IPS-18a (cell line): ENCODE results near the gene PLAAT1.

Experiments
- H3K27ac ChIP-seq: one replicate; pipeline ENCODE4 v1.5.1; 2013; ENCODE audit warnings: low read length
- H3K27me3 ChIP-seq: one replicate; pipeline ENCODE4 v1.6.1; 2013; ENCODE audit warnings: mild to moderate bottlenecking, low read length; ENCODE audit not compliant: control insufficient read depth, insufficient read depth
- H3K36me3 ChIP-seq: one replicate; pipeline ENCODE4 v1.6.1; 2013; ENCODE audit warnings: low read depth, low read length; ENCODE audit not compliant: control insufficient read depth
- H3K4me1 ChIP-seq: one replicate; pipeline ENCODE4 v1.6.1; 2013; ENCODE audit warnings: low read depth, low read length; ENCODE audit not compliant: control insufficient read depth
- H3K4me3 ChIP-seq: one replicate; pipeline ENCODE4 v1.5.1; 2013; ENCODE audit warnings: low read length
- H3K9ac ChIP-seq: one replicate; pipeline ENCODE4 v1.6.1; 2013; ENCODE audit warnings: mild to moderate bottlenecking, low read length, moderate library complexity
- H3K9me3 ChIP-seq: one replicate; pipeline ENCODE4 v1.6.1; 2013; ENCODE audit warnings: low read depth, low read length; ENCODE audit not compliant: control insufficient read depth

Gene PLAAT1

GRCh38 chr3:193261970-193262369, 20.9 kb downstream of the PLAAT1 start:
- Histone ChIP-seq H3K27me3 (no peaks in the 10 kb centered on the region), H3K36me3 (no peaks in the 10 kb centered on the region), H3K4me1 (no peaks in the 10 kb centered on the region), H3K27ac (no peak overlapping the region), H3K9me3 (no peaks in the 10 kb centered on the region), H3K4me3 (no peak overlapping the region), H3K9ac (no peak overlapping the region)

DNA sequence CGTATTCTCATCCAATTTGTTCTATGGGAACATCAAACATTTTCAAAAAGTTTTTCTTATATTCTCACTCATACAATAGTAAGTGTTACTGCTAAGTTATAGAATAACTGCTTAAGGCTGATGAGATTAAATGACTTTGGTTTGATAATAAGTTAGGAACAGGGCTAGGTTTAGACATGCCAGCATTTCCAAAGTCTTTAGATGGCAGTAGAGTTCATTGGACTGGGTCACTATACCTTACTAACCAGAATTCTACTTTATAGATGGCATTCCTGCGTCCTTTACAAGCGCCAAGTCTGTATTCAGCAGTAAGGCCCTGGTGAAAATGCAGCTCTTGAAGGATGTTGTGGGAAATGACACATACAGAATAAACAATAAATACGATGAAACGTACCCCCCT, 21.7 kb downstream of the PLAAT1 start:
- no peak overlapping the region for H3K9ac ChIP-seq
- H3K27me3 ChIP-seq: no peaks in the 10 kb centered on the region
- H3K36me3 ChIP-seq: no peaks in the 10 kb centered on the region
- no peak overlapping the region for H3K4me3 ChIP-seq
- no peaks in the 10 kb centered on the region for H3K9me3 ChIP-seq
- H3K27ac ChIP-seq: no peak overlapping the region
- no peaks in the 10 kb centered on the region for H3K4me1 ChIP-seq

DNA sequence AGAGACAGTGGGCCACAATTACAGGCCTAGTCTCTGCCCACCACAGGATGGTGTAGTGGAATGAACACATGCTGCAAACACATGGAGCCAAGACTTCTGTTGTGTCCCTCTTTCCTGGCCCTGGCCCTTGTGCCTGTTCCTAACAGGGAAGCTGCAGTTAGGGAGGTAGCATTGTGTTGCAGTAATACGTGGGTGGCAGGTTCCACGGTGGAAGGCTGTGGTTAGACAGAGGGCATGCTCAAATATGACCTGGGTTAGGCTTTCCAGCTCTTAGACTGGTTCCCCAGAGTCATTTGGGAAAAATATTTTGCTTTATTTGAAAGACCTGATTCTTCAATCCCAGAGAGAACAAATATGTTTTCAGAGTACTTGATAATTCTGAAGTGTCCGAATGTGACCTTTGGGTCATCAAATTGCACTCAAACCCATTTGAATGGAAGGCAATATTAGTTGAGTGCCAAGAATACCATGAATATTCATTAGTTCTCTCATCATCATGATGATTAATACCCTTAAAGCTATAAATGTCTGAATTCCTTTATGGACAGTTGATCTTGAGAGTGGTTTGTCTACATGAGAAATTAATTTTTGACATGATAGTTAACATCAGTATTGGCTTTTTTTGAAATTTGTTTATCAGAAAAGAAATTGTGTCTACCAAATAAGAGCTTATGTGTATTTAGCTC, 28.5 kb downstream of the PLAAT1 start:
- Histone ChIP-seq H3K36me3 (no peaks in the 10 kb centered on the region), H3K9me3 (no peaks in the 10 kb centered on the region), H3K4me1 (no peaks in the 10 kb centered on the region), H3K27me3 (no peaks in the 10 kb centered on the region), H3K4me3 (no peak overlapping the region), H3K27ac (no peak overlapping the region), H3K9ac (no peak overlapping the region)

- Histone ChIP-seq H3K4me3 (no peak overlapping the region), H3K9me3 (no peaks in the 10 kb centered on the region), H3K36me3 (no peaks in the 10 kb centered on the region), H3K27me3 (no peaks in the 10 kb centered on the region), H3K4me1 (no peaks in the 10 kb centered on the region), H3K27ac (no peak overlapping the region), H3K9ac (no peak overlapping the region)
These were observed 29.4 kb downstream of the PLAAT1 start for GRCh38 chr3:193270451-193270850.

DNA sequence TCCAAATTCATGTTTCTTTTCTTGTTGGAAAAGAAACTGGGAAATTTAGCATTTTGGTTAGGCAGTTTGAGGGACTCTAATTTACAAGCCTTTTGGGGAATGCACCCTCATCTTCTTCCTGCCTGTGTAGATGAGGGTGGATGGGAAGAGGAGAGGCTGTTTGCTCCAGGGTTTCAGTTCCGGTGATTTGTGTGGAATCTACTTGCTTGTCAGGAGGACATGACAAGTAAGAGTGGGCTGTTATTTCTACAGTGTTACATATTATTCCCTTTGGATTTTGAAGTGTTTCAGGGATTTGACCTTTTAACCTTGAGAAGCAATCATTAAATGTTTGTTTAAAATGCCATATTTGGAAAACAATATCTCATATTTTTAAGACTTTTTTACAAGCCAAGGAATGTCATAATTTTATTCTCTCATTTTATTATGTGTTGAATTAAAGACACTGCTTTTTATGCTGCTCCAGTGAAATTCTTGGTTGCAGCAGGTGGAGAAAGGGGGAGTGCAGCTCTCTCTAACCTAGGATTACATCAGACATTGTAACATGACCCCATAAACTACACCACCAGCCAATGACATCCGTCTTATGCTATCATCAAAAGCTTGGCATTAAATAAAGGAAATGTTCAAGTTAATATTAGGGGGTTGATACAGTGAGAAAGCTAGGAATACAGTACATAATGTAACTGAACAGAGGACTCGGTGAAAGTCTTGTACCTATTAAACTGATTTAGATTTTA, 30.2 kb downstream of the PLAAT1 start:
- no peaks in the 10 kb centered on the region for H3K27me3 ChIP-seq
- no peaks in the 10 kb centered on the region for H3K4me1 ChIP-seq
- H3K9me3 ChIP-seq: no peaks in the 10 kb centered on the region
- no peak overlapping the region for H3K9ac ChIP-seq
- H3K4me3 ChIP-seq: no peak overlapping the region
- H3K36me3 ChIP-seq: no peaks in the 10 kb centered on the region
- H3K27ac ChIP-seq: no peak overlapping the region

- no peaks in the 10 kb centered on the region for H3K27me3 ChIP-seq
- no peak overlapping the region for H3K9ac ChIP-seq
- H3K4me3 ChIP-seq: no peak overlapping the region
- peaks cover 6% of the 10 kb centered on the region for H3K9me3 ChIP-seq
- H3K36me3 ChIP-seq: no peaks in the 10 kb centered on the region
- no peak overlapping the region for H3K27ac ChIP-seq
- H3K4me1 ChIP-seq: no peaks in the 10 kb centered on the region
These were observed 51.4 kb downstream of the PLAAT1 start for GRCh38 chr3:193292386-193292785.

DNA sequence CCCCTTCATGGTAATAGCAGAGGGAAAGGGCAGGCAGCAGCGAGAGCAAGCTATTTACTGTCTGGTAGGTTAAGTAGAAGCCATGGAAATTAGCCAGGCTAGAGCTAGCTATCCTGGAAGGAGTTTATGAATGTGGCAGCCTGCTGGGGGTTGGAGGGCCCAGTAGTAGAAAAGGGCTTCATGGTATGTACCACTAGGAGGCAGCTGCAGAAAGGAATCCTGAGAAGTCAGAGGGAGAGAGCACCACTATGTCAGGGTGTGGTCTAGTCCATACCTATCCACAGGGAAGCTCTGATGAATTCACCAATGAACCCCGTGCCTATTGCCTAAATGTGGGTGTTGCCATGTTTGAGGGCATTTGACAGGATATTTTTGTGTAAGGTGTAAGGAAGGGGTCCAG, 55.0 kb downstream of the PLAAT1 start:
- Histone ChIP-seq H3K27me3 (no peaks in the 10 kb centered on the region), H3K4me3 (no peak overlapping the region), H3K9ac (no peak overlapping the region), H3K36me3 (no peaks in the 10 kb centered on the region), H3K27ac (no peak overlapping the region), H3K9me3 (peaks cover 6% of the 10 kb centered on the region), H3K4me1 (no peaks in the 10 kb centered on the region)

DNA sequence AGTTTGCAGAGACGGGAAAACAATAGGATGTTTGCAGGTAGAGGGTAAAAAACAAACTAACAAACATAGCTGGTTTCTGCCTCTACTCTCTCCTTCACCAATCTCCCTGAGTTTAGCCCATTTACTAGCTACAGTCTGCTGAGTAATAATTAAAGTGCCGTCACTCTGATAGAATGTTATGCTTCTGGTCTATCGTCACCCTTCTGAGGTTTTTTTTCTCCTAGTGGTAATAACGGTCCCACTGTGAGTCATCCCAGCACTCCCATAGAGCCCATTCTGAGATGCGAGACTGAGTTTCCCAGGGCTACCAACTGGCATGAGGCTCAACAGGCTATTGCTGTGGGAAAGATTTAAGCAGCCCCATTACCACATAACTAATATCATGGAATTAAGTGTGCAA, 56.4 kb downstream of the PLAAT1 start:
- no peak overlapping the region for H3K27ac ChIP-seq
- no peak overlapping the region for H3K4me3 ChIP-seq
- H3K36me3 ChIP-seq: no peaks in the 10 kb centered on the region
- no peaks in the 10 kb centered on the region for H3K9me3 ChIP-seq
- H3K4me1 ChIP-seq: no peaks in the 10 kb centered on the region
- H3K9ac ChIP-seq: no peak overlapping the region
- H3K27me3 ChIP-seq: no peaks in the 10 kb centered on the region

GRCh38 chr3:193301433-193301832, 60.4 kb downstream of the PLAAT1 start:
- no peaks in the 10 kb centered on the region for H3K9me3 ChIP-seq
- H3K36me3 ChIP-seq: no peaks in the 10 kb centered on the region
- H3K4me1 ChIP-seq: no peaks in the 10 kb centered on the region
- H3K27me3 ChIP-seq: no peaks in the 10 kb centered on the region
- H3K4me3 ChIP-seq: no peak overlapping the region
- H3K27ac ChIP-seq: no peak overlapping the region
- no peak overlapping the region for H3K9ac ChIP-seq

DNA sequence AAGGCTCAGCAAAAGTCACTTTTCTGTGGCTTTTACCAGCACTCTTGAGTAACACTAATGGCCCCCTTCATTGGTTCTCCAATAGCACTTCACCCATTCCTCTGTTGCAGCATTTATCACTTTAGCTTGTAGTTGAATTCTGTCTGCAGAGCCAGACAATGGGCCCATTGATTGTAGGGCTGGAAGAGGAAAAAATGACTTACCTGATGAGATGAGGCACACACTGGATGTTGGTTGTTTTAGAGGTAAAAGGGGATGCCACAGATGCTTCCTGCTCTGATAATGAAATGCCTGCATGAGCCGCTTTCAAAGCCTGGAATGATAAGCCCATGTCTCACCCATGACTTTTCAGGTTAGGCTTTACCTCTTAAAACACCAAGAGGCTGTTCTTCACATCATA, 64.3 kb downstream of the PLAAT1 start:
- Histone ChIP-seq H3K9ac (no peak overlapping the region), H3K4me3 (no peak overlapping the region), H3K4me1 (no peaks in the 10 kb centered on the region), H3K27ac (no peak overlapping the region), H3K36me3 (no peaks in the 10 kb centered on the region), H3K9me3 (no peaks in the 10 kb centered on the region), H3K27me3 (no peaks in the 10 kb centered on the region)

DNA sequence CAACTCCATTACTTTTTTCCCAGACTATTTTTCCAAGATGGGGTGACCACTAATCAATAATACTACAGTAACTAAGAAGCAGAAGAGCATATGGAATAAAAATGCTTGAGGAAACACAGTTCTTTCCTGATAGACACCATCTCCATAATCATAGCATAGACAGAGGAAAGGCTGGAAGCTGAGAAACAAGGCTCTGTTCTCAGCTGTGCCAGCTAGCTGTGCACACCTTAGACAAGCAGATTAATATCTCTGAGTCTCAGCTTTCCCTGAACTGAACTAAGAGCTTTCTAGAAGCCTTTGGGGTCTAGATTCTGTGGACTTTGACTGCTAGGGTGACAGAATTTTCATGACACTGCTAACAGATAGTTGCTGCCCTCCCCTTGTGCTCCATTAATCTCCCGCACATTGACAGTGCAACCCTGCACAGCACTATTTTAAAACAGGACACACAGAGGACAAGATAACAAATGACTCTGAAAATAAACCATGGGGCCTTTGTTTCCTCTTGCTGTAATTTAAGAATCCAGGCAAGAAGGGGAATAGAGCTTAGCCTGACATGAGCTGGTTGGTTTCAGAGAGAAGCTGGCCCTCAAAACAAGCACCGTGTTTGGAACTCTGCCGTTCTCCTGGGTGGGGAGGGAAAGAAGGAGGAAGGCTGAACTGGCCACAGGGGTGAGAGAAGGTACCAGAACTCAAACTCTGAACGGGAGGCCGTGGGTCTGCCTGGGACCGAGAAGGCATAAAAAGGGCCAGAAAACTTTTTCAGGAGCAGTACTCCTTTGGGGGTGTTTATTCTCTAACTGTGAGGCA, 70.1 kb downstream of the PLAAT1 start:
- H3K36me3 ChIP-seq: no peaks in the 10 kb centered on the region
- H3K4me1 ChIP-seq: peaks cover 4% of the 10 kb centered on the region
- no peaks in the 10 kb centered on the region for H3K27me3 ChIP-seq
- H3K4me3 ChIP-seq: no peak overlapping the region
- H3K9me3 ChIP-seq: no peaks in the 10 kb centered on the region
- no peak overlapping the region for H3K27ac ChIP-seq
- H3K9ac ChIP-seq: no peak overlapping the region
